HepG2 (cell line): ENCODE data around the gene SLC16A6. TPM values are rescaled to one million over a fixed set of nuclear protein-coding genes. Genes with fewer than 3 reads are reported as not detected.

Experiments used
- CENPT ChIP-seq: sonication (generic); formaldehyde crosslinking; IDR thresholded peaks from 2 replicates; pipeline ENCODE4 v1.8.0; 2022; ENCODE audit warnings: low read depth, mild to moderate bottlenecking, moderate library complexity, missing genetic modification reagents
- CHCHD3 ChIP-seq: sonication (generic); formaldehyde crosslinking; IDR thresholded peaks from 2 replicates; pipeline ENCODE4 v1.8.0; 2022; ENCODE audit warnings: mild to moderate bottlenecking, missing genetic modification reagents, moderate library complexity
- HOXD1 ChIP-seq: sonication (generic); formaldehyde crosslinking; IDR thresholded peaks from 2 replicates; pipeline ENCODE4 v1.5.0; 2020; ENCODE audit warnings: missing genetic modification reagents
- JUN ChIP-seq: sonication (generic); formaldehyde crosslinking; IDR thresholded peaks from 2 replicates; pipeline ENCODE4 v1.4.0; 2020; ENCODE audit warnings: mild to moderate bottlenecking, missing genetic modification reagents
- MTA3 ChIP-seq: sonication (generic); formaldehyde crosslinking; IDR thresholded peaks from 2 replicates; pipeline ENCODE4 v1.4.0; 2020; ENCODE audit warnings: missing genetic modification reagents
- NCOA5 ChIP-seq: sonication (generic); formaldehyde crosslinking; IDR thresholded peaks from 2 replicates; pipeline ENCODE4 v1.4.0; 2020; ENCODE audit warnings: missing genetic modification reagents
- NR1H2 ChIP-seq: sonication (generic); formaldehyde crosslinking; IDR thresholded peaks from 2 replicates; pipeline ENCODE4 v1.8.1; 2022; ENCODE audit warnings: low read depth, missing genetic modification reagents, borderline replicate concordance
- SETDB1 ChIP-seq: sonication (generic); formaldehyde crosslinking; IDR thresholded peaks from 2 replicates; pipeline ENCODE4 v1.5.1; 2020; ENCODE audit warnings: missing genetic modification reagents, mild to moderate bottlenecking, borderline replicate concordance
- SIN3A ChIP-seq: IDR thresholded peaks from 2 replicates; pipeline ENCODE4 v1.6.1; 2011; ENCODE audit warnings: low read depth, mild to moderate bottlenecking, control low read depth, low read length, borderline replicate concordance
- SP140L ChIP-seq: sonication (generic); formaldehyde crosslinking; IDR thresholded peaks from 2 replicates; pipeline ENCODE4 v1.4.0; 2020; ENCODE audit warnings: missing genetic modification reagents, borderline replicate concordance
- SRSF4 ChIP-seq: fragments of 200-400 bp; formaldehyde crosslinking; IDR thresholded peaks from one replicate; pipeline ENCODE4 v1.6.1; 2018; ENCODE audit warnings: mild to moderate bottlenecking, low read depth, low read length, moderate library complexity; ENCODE audit not compliant: poor library complexity, severe bottlenecking
- SRY ChIP-seq: sonication (generic); formaldehyde crosslinking; IDR thresholded peaks from 2 replicates; pipeline ENCODE4 v1.8.0; 2022; ENCODE audit warnings: mild to moderate bottlenecking, missing genetic modification reagents
- SSRP1 ChIP-seq: IDR thresholded peaks from 2 replicates; pipeline ENCODE4 v1.6.1; 2016; ENCODE audit warnings: control low read depth
- XRCC5 ChIP-seq: fragments of 200-400 bp; formaldehyde crosslinking; optimal IDR thresholded peaks from 2 replicates; pipeline ENCODE3; 2017; ENCODE audit warnings: mild to moderate bottlenecking, low read length
- YEATS4 ChIP-seq: sonication (generic); formaldehyde crosslinking; IDR thresholded peaks from 2 replicates; pipeline ENCODE4 v1.4.0; 2020; ENCODE audit warnings: missing genetic modification reagents, borderline replicate concordance
- ZNF138 ChIP-seq: sonication (generic); formaldehyde crosslinking; IDR thresholded peaks from 2 replicates; pipeline ENCODE4 v1.5.0; 2020; ENCODE audit warnings: mild to moderate bottlenecking, low read depth, missing genetic modification reagents
- ZNF143 ChIP-seq: sonication (generic); formaldehyde crosslinking; IDR thresholded peaks from 2 replicates; pipeline ENCODE4 v1.4.0; 2020; ENCODE audit warnings: missing genetic modification reagents
- ZNF329 ChIP-seq: sonication (generic); formaldehyde crosslinking; IDR thresholded peaks from 2 replicates; pipeline ENCODE4 v1.9.0; 2021; ENCODE audit warnings: low read depth, mild to moderate bottlenecking, missing genetic modification reagents
- ZNF33B ChIP-seq: sonication (generic); formaldehyde crosslinking; IDR thresholded peaks from 2 replicates; pipeline ENCODE4 v1.5.1; 2020; ENCODE audit warnings: mild to moderate bottlenecking, missing genetic modification reagents
- ZNF350 ChIP-seq: sonication (generic); formaldehyde crosslinking; IDR thresholded peaks from 2 replicates; pipeline ENCODE4 v1.4.0; 2020; ENCODE audit warnings: mild to moderate bottlenecking, low read depth, missing genetic modification reagents, borderline replicate concordance
- ZNF550 ChIP-seq: sonication (generic); formaldehyde crosslinking; IDR thresholded peaks from 2 replicates; pipeline ENCODE4 v1.4.0; 2020; ENCODE audit warnings: mild to moderate bottlenecking, missing genetic modification reagents, borderline replicate concordance
- ZNF781 ChIP-seq: sonication (generic); formaldehyde crosslinking; IDR thresholded peaks from 2 replicates; pipeline ENCODE4 v1.5.1; 2020; ENCODE audit warnings: borderline replicate concordance, mild to moderate bottlenecking, missing genetic modification reagents; ENCODE audit errors: not compliant biosample characterization
- polyA plus RNA-seq, 8 experiments: library from polyadenylated mRNA; depleted of rRNA in 3 of 8; stranded (reverse) in 7 of 8; unstranded in 1 of 8; fragments of >200 nt; fragmentation: Illumina TruSeq in 4 of 8; extraction: Trizol in 4 of 8; gene quantifications; 2 replicates each; pipeline versions ENCODE4 v1.2.1 to v1.2.3, GENCODE V29; 2011 to 2016; ENCODE audit warnings: low read depth in 4 of 8, missing spikeins in 1 of 8, mixed read lengths in 1 of 8; ENCODE audit not compliant: insufficient read depth in 1 of 8
- total RNA-seq, 5 experiments: library from RNA; depleted of rRNA; stranded (reverse); fragments of >200 nt; fragmentation: Illumina TruSeq; extraction: Trizol; gene quantifications; 2 replicates each; pipeline ENCODE4 v1.2.3, GENCODE V29; 2016; ENCODE audit warnings: low read depth in 1 of 5
- TF ChIP-seq, protein P1 (sequence below): sonication (generic); formaldehyde crosslinking; IDR thresholded peaks from 2 replicates; pipeline ENCODE4 v1.5.1; 2020; ENCODE audit warnings: mild to moderate bottlenecking, missing genetic modification reagents, moderate library complexity
- TF ChIP-seq, protein P2 (sequence below): IDR thresholded peaks from 2 replicates; pipeline ENCODE4 v1.6.1; 2016; ENCODE audit warnings: mild to moderate bottlenecking
- TF ChIP-seq, protein P3 (sequence below): sonication (generic); formaldehyde crosslinking; IDR thresholded peaks from 2 replicates; pipeline ENCODE4 v1.4.0; 2020; ENCODE audit warnings: missing genetic modification reagents, borderline replicate concordance

The SLC16A6 gene
- total and polyA plus RNA-seq, 2 of the 13 experiments (the other 11 are each of a cell fraction or from before 2014, with no cell fraction given), result 1.1 to 44.7 TPM

DNA sequence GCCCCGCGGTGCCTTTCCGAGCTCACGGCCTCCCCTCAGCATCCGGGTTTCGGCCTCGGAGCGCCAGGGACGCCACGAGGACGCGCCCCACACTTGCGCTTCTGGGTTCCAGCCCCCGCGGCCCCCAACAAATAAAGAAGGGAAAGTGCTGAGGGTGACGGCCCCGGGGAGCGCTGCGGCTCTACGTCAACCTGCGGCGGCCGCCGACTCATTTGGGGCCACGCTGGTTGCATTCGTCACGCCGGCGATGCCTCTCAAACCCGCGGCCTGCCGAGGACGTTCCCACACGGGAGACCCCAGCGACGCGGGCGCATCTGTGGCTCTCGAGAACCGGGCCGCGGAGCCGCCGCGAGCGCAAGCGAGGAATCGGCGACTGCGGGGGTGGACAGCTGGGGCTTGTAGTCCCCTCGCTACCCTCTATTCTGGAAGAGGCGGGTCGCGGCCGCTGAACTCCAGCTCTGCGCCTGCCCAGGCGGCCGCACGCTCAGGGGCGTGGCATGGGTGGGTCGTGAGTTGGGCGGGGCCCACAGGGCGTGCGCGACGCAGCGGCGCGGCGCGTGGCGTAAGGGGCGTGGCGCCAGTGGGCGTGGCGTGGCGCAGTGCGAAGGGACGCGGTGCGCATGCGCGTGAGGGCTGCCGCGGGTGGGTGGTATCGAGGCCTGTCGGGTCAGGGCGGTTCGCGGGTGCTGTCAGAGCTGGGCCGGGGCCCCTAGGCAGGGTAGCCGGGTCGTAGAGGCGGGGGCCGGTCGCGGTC is 43.3 kb downstream of the SLC16A6 start, which contains the start of gene AMZ2 (continued):
- no peak; the same call in 1 of the 2 replicates for TF ChIP-seq SRY (CRISPR knock-in tag)
- peak; percentile 17; the same call in 1 of the 2 replicates for TF ChIP-seq SIN3A
- no peak for TF ChIP-seq ZNF138 (CRISPR knock-in tag)
- TF ChIP-seq ZNF350 (CRISPR knock-in tag), result peak; percentile 51; the same call in 1 of the 2 replicates
- no peak for TF ChIP-seq HOXD1
- TF ChIP-seq NR1H2 (CRISPR knock-in tag), result no peak
- TF ChIP-seq ZNF143 (CRISPR knock-in tag), result peak; percentile 83
- peak; percentile 31; the same call in 1 of the 2 replicates for TF ChIP-seq ZNF33B
- TF ChIP-seq SSRP1 (CRISPR knock-in tag), result no peak
- no peak for TF ChIP-seq SRSF4
- TF ChIP-seq SP140L, result 0 out of 2 replicates have a peak, but pooled peaks have one; percentile 38
- TF ChIP-seq CENPT, result no peak
- TF ChIP-seq, protein P1, sequence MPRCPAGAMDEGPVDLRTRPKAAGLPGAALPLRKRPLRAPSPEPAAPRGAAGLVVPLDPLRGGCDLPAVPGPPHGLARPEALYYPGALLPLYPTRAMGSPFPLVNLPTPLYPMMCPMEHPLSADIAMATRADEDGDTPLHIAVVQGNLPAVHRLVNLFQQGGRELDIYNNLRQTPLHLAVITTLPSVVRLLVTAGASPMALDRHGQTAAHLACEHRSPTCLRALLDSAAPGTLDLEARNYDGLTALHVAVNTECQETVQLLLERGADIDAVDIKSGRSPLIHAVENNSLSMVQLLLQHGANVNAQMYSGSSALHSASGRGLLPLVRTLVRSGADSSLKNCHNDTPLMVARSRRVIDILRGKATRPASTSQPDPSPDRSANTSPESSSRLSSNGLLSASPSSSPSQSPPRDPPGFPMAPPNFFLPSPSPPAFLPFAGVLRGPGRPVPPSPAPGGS (CRISPR knock-in tag), result peak; percentile 82
- TF ChIP-seq YEATS4 (CRISPR knock-in tag), result peak; percentile 93
- TF ChIP-seq CHCHD3, result 0 out of 2 replicates have a peak, but pooled peaks have one; percentile 82
- TF ChIP-seq XRCC5, result peak; percentile 90
- no peak; the same call in 1 of the 2 replicates for TF ChIP-seq JUN (CRISPR knock-in tag)
- peak; percentile 88; the same call in 1 of the 2 replicates for TF ChIP-seq ZNF329 (CRISPR knock-in tag)
- peak; percentile 19 for TF ChIP-seq ZNF781 (CRISPR knock-in tag)
- TF ChIP-seq MTA3, result no peak
- TF ChIP-seq, protein P2, sequence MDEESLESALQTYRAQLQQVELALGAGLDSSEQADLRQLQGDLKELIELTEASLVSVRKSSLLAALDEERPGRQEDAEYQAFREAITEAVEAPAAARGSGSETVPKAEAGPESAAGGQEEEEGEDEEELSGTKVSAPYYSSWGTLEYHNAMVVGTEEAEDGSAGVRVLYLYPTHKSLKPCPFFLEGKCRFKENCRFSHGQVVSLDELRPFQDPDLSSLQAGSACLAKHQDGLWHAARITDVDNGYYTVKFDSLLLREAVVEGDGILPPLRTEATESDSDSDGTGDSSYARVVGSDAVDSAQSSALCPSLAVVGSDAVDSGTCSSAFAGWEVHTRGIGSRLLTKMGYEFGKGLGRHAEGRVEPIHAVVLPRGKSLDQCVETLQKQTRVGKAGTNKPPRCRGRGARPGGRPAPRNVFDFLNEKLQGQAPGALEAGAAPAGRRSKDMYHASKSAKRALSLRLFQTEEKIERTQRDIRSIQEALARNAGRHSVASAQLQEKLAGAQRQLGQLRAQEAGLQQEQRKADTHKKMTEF (CRISPR knock-in tag), result peak; percentile 88
- peak; percentile 95; the same call in 1 of the 2 replicates for TF ChIP-seq ZNF550 (CRISPR knock-in tag)
- no peak for TF ChIP-seq NCOA5 (CRISPR knock-in tag)
- TF ChIP-seq, protein P3, sequence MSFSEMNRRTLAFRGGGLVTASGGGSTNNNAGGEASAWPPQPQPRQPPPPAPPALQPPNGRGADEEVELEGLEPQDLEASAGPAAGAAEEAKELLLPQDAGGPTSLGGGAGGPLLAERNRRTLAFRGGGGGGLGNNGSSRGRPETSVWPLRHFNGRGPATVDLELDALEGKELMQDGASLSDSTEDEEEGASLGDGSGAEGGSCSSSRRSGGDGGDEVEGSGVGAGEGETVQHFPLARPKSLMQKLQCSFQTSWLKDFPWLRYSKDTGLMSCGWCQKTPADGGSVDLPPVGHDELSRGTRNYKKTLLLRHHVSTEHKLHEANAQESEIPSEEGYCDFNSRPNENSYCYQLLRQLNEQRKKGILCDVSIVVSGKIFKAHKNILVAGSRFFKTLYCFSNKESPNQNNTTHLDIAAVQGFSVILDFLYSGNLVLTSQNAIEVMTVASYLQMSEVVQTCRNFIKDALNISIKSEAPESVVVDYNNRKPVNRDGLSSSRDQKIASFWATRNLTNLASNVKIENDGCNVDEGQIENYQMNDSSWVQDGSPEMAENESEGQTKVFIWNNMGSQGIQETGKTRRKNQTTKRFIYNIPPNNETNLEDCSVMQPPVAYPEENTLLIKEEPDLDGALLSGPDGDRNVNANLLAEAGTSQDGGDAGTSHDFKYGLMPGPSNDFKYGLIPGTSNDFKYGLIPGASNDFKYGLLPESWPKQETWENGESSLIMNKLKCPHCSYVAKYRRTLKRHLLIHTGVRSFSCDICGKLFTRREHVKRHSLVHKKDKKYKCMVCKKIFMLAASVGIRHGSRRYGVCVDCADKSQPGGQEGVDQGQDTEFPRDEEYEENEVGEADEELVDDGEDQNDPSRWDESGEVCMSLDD (CRISPR knock-in tag), result 0 out of 2 replicates have a peak, but pooled peaks have one; percentile 40
- no peak for TF ChIP-seq SETDB1 (CRISPR knock-in tag)
